SJCRH30 (cell line): ENCODE results near the gene APOC3. TPM values are rescaled to one million over a fixed set of nuclear protein-coding genes. Genes with fewer than 3 reads are reported as not detected.

Experiments
- DNase-seq, 2 experiments: peaks; one replicate each; pipeline ENCODE4 v3.0.0-alpha.2; 2015 to 2020
- H3K27ac ChIP-seq: fragments of 250-450 bp; sonication (Bioruptor Pico); 2 replicates; pipeline ENCODE4 v1.5.1; 2020; ENCODE audit warnings: mild to moderate bottlenecking, moderate library complexity
- H3K27me3 ChIP-seq: fragments of 250-450 bp; sonication (Bioruptor Pico); 2 replicates; pipeline ENCODE4 v1.5.1; 2020; ENCODE audit warnings: mild to moderate bottlenecking, moderate library complexity
- H3K36me3 ChIP-seq: fragments of 250-450 bp; sonication (Bioruptor Pico); 2 replicates; pipeline ENCODE4 v1.5.1; 2020; ENCODE audit warnings: mild to moderate bottlenecking, moderate library complexity
- H3K4me1 ChIP-seq: fragments of 250-450 bp; sonication (Bioruptor Pico); 2 replicates; pipeline ENCODE4 v1.5.1; 2020; ENCODE audit warnings: mild to moderate bottlenecking, moderate library complexity
- H3K4me3 ChIP-seq: fragments of 250-450 bp; sonication (Bioruptor Pico); 2 replicates; pipeline ENCODE4 v1.5.1; 2020; ENCODE audit warnings: mild to moderate bottlenecking, moderate library complexity
- H3K9me3 ChIP-seq: fragments of 250-450 bp; sonication (Bioruptor Pico); replicated peaks from 2 replicates; pipeline ENCODE4 v1.5.1; 2020; ENCODE audit warnings: mild to moderate bottlenecking, moderate library complexity
- total RNA-seq: library from RNA; depleted of rRNA; stranded (reverse); fragments of >200 nt; shearing (Covaris generic); gene quantifications from 2 replicates; pipeline ENCODE4 v1.2.3, GENCODE V29; 2014

APOC3 gene
- total RNA-seq, 1 experiment from 2014 or later: not detected

- no peak for DNase-seq
- Histone ChIP-seq H3K4me1 (no peaks in the 10 kb centered on the region), H3K27ac (no peak overlapping the region), H3K27me3 (no peaks in the 10 kb centered on the region), H3K36me3 (peaks cover 3% of the 10 kb centered on the region; the same call in 1 of the 2 replicates), H3K4me3 (no peak overlapping the region), H3K9me3 (no peaks in the 10 kb centered on the region)
These were observed 30.6 kb downstream of the APOC3 start for GRCh38 chr11:116860303-116860702.

- Histone ChIP-seq H3K36me3 (peaks cover 3% of the 10 kb centered on the region; the same call in 1 of the 2 replicates), H3K4me1 (no peaks in the 10 kb centered on the region), H3K27me3 (no peaks in the 10 kb centered on the region), H3K9me3 (no peaks in the 10 kb centered on the region), H3K4me3 (no peak overlapping the region), H3K27ac (no peak overlapping the region)
- no peak for DNase-seq
These were observed 31.8 kb downstream of the APOC3 start for GRCh38 chr11:116861539-116861938.

- Histone ChIP-seq H3K27ac (no peak overlapping the region), H3K36me3 (peaks cover 3% of the 10 kb centered on the region; the same call in 1 of the 2 replicates), H3K4me3 (no peak overlapping the region), H3K4me1 (no peaks in the 10 kb centered on the region), H3K9me3 (no peaks in the 10 kb centered on the region), H3K27me3 (no peaks in the 10 kb centered on the region)
- DNase-seq: no peak
These were observed 32.5 kb downstream of the APOC3 start for GRCh38 chr11:116862185-116862584.

- no peaks in the 10 kb centered on the region for H3K27me3 ChIP-seq
- DNase-seq: no peak
- no peak overlapping the region for H3K4me3 ChIP-seq
- H3K36me3 ChIP-seq: no peaks in the 10 kb centered on the region; the same call in 1 of the 2 replicates
- no peak overlapping the region for H3K27ac ChIP-seq
- H3K4me1 ChIP-seq: no peaks in the 10 kb centered on the region
- H3K9me3 ChIP-seq: no peaks in the 10 kb centered on the region
These were observed 33.2 kb downstream of the APOC3 start for GRCh38 chr11:116862951-116863350.

GRCh38 chr11:116864531-116864930, 34.8 kb downstream of the APOC3 start:
- Histone ChIP-seq H3K9me3 (no peaks in the 10 kb centered on the region), H3K27me3 (no peaks in the 10 kb centered on the region), H3K27ac (no peak overlapping the region), H3K4me3 (no peak overlapping the region), H3K4me1 (no peaks in the 10 kb centered on the region), H3K36me3 (no peaks in the 10 kb centered on the region; the same call in 1 of the 2 replicates)
- DNase-seq: no peak

GRCh38 chr11:116865696-116866095, 36.0 kb downstream of the APOC3 start:
- no peaks in the 10 kb centered on the region for H3K4me1 ChIP-seq
- no peak for DNase-seq
- no peak overlapping the region for H3K4me3 ChIP-seq
- H3K9me3 ChIP-seq: no peaks in the 10 kb centered on the region
- no peak overlapping the region for H3K27ac ChIP-seq
- H3K36me3 ChIP-seq: no peaks in the 10 kb centered on the region; the same call in 1 of the 2 replicates
- H3K27me3 ChIP-seq: no peaks in the 10 kb centered on the region

- DNase-seq: no peak
- Histone ChIP-seq H3K4me1 (no peaks in the 10 kb centered on the region), H3K36me3 (peaks cover 2% of the 10 kb centered on the region; the same call in 1 of the 2 replicates), H3K9me3 (no peaks in the 10 kb centered on the region), H3K27me3 (no peaks in the 10 kb centered on the region), H3K27ac (no peak overlapping the region), H3K4me3 (no peak overlapping the region)
These were observed 37.2 kb downstream of the APOC3 start for GRCh38 chr11:116866804-116867455.

- DNase-seq: no peak
- Histone ChIP-seq H3K27ac (no peak overlapping the region), H3K36me3 (peaks cover 2% of the 10 kb centered on the region; the same call in 1 of the 2 replicates), H3K9me3 (no peaks in the 10 kb centered on the region), H3K4me1 (no peaks in the 10 kb centered on the region), H3K4me3 (no peak overlapping the region), H3K27me3 (no peaks in the 10 kb centered on the region)
These were observed 37.9 kb downstream of the APOC3 start for GRCh38 chr11:116867619-116868018.

GRCh38 chr11:116868066-116868465, 38.4 kb downstream of the APOC3 start:
- no peak for DNase-seq
- H3K9me3 ChIP-seq: no peaks in the 10 kb centered on the region
- no peak overlapping the region for H3K27ac ChIP-seq
- H3K4me1 ChIP-seq: no peaks in the 10 kb centered on the region
- H3K4me3 ChIP-seq: no peak overlapping the region
- peaks cover 2% of the 10 kb centered on the region; the same call in 1 of the 2 replicates for H3K36me3 ChIP-seq
- no peaks in the 10 kb centered on the region for H3K27me3 ChIP-seq

- no peak overlapping the region for H3K27ac ChIP-seq
- H3K36me3 ChIP-seq: peaks cover 2% of the 10 kb centered on the region; the same call in 1 of the 2 replicates
- H3K9me3 ChIP-seq: no peaks in the 10 kb centered on the region
- H3K4me3 ChIP-seq: no peak overlapping the region
- DNase-seq: no peak
- no peaks in the 10 kb centered on the region for H3K4me1 ChIP-seq
- no peaks in the 10 kb centered on the region for H3K27me3 ChIP-seq
These were observed 39.9 kb downstream of the APOC3 start for GRCh38 chr11:116869610-116870009.

- Histone ChIP-seq H3K27ac (no peak overlapping the region), H3K4me3 (no peak overlapping the region), H3K9me3 (no peaks in the 10 kb centered on the region), H3K36me3 (peaks cover 2% of the 10 kb centered on the region; the same call in 1 of the 2 replicates), H3K27me3 (no peaks in the 10 kb centered on the region), H3K4me1 (no peaks in the 10 kb centered on the region)
- no peak for DNase-seq
These were observed 40.3 kb downstream of the APOC3 start for GRCh38 chr11:116870054-116870453.

- Histone ChIP-seq H3K36me3 (peaks cover 2% of the 10 kb centered on the region; the same call in 1 of the 2 replicates), H3K4me3 (no peak overlapping the region), H3K27ac (no peak overlapping the region), H3K27me3 (no peaks in the 10 kb centered on the region), H3K9me3 (no peaks in the 10 kb centered on the region), H3K4me1 (no peaks in the 10 kb centered on the region)
- no peak for DNase-seq
These were observed 41.5 kb downstream of the APOC3 start for GRCh38 chr11:116871248-116871647.

GRCh38 chr11:116873381-116873780, 43.7 kb downstream of the APOC3 start:
- Histone ChIP-seq H3K4me3 (no peak overlapping the region), H3K4me1 (no peaks in the 10 kb centered on the region), H3K9me3 (no peaks in the 10 kb centered on the region), H3K36me3 (0 out of 2 replicates have a peak, but pooled peaks cover 2% of the 10 kb centered on the region), H3K27ac (no peak overlapping the region), H3K27me3 (no peaks in the 10 kb centered on the region)
- DNase-seq: no peak

- no peaks in the 10 kb centered on the region for H3K27me3 ChIP-seq
- no peak overlapping the region for H3K4me3 ChIP-seq
- H3K36me3 ChIP-seq: 0 out of 2 replicates have a peak, but pooled peaks cover 2% of the 10 kb centered on the region
- DNase-seq: no peak
- no peaks in the 10 kb centered on the region for H3K9me3 ChIP-seq
- no peaks in the 10 kb centered on the region for H3K4me1 ChIP-seq
- H3K27ac ChIP-seq: no peak overlapping the region
These were observed 44.5 kb downstream of the APOC3 start for GRCh38 chr11:116874251-116874650.

- no peaks in the 10 kb centered on the region for H3K27me3 ChIP-seq
- no peaks in the 10 kb centered on the region for H3K4me1 ChIP-seq
- DNase-seq: no peak
- H3K27ac ChIP-seq: no peak overlapping the region
- H3K4me3 ChIP-seq: no peak overlapping the region
- no peaks in the 10 kb centered on the region for H3K9me3 ChIP-seq
- 0 out of 2 replicates have a peak, but pooled peaks cover 2% of the 10 kb centered on the region for H3K36me3 ChIP-seq
These were observed 45.5 kb downstream of the APOC3 start for GRCh38 chr11:116875194-116875593.

GRCh38 chr11:116876656-116877055, 46.9 kb downstream of the APOC3 start:
- H3K4me3 ChIP-seq: no peak overlapping the region
- H3K36me3 ChIP-seq: no peaks in the 10 kb centered on the region
- no peak overlapping the region for H3K27ac ChIP-seq
- H3K4me1 ChIP-seq: no peaks in the 10 kb centered on the region
- H3K27me3 ChIP-seq: no peaks in the 10 kb centered on the region
- no peaks in the 10 kb centered on the region for H3K9me3 ChIP-seq
- no peak for DNase-seq
